ENCODE measurements around the gene DDRGK1. TPM values are rescaled to one million over a fixed set of nuclear protein-coding genes. Genes with fewer than 3 reads are reported as not detected.

The DDRGK1 gene
- total RNA-seq = 10 to 100 TPM; 75.3 to 77.9 TPM
- polyA plus RNA-seq = 58.1 TPM

DNA sequence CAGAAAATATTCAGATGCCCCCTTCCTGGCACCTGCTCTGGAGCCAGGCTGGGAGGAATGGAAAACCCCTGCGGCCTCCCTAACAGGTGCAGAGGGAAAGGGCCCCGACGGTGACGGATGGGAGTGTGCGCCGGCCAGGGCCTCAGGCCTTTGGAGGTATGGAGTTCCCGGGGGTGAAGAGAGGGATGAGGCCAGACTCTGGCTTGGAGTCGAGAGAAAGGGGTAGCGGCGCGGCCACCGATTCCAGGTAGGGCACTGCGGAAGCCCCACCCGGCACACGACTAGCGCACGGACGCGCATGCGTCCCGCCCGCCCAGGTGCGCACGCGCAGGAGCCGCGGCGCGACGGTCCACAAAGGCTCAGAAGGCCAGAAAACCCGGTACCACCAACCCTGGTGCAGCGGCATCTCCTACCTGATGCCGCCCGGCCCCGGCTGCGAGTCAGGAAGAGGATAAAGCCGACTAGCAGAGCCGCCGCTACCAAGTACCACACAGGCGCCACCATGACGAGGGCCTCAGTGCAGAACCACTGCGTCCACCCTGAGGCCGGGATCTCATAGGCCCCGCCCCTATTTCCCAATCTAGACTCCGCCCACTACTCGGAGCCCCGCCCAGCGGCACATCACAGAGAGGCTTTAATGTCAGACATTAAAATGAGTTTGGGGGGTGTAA lies at the start of gene DDRGK1:
Gene DDRGK1 (minus strand): TSS at position 559 of the 671 bp plus-strand sequence. CDS start 55 bp downstream, at position 504.
- Histone ChIP-seq H3K9me3 (ENCODE audit: low read length) (no peaks in the 10 kb centered on the region), H3K4me3 (ENCODE audit: low read length) (peak within 1 kb of the TSS; percentile 97), H3K4me1 (ENCODE audit: insufficient read depth, low read length) (peaks cover 18% of the 10 kb centered on the region), H3K27me3 (ENCODE audit: insufficient read depth, low read length, poor library complexity, severe bottlenecking) (no peaks in the 10 kb centered on the region), H3K27ac (ENCODE audit: low read depth, low read length) (peak within 1 kb of the TSS; percentile 91), H3K36me3 (ENCODE audit: insufficient read depth, low read length) (peaks cover 20% of the 10 kb centered on the region)
- H3K9me3 Mint-ChIP-seq = no peaks in the 10 kb centered on the region
- CTCF ChIA-PET = interaction anchor here (1.0 kb wide), 1 partner anchor 15 kb away, joined by 3 read pairs; no protein-coding TSS in a partner anchor
- peak within 1 kb of the TSS; percentile 93 to 97 (median 96) for H3K4me3 Mint-ChIP-seq
- H3K4me1 Mint-ChIP-seq = peaks cover 17 to 40% (median 23%) of the 10 kb centered on the region in 3 donors
- H3K36me3 Mint-ChIP-seq = peaks cover 0 to 38% (median 8%) of the 10 kb centered on the region in 3 donors
- no peaks in the 10 kb centered on the region for H3K27me3 Mint-ChIP-seq
- peak; percentile 84 to 91 (median 88) for DNase-seq
- peak within 1 kb of the TSS; percentile 95 to 99 (median 96) for H3K27ac Mint-ChIP-seq
- POLR2A ChIA-PET = interaction anchor here (0.6 to 1.2 kb wide), 3 partner anchors 28 to 102 kb away, joined by 3 to 6 read pairs (median 5); no protein-coding TSS in a partner anchor

DNA sequence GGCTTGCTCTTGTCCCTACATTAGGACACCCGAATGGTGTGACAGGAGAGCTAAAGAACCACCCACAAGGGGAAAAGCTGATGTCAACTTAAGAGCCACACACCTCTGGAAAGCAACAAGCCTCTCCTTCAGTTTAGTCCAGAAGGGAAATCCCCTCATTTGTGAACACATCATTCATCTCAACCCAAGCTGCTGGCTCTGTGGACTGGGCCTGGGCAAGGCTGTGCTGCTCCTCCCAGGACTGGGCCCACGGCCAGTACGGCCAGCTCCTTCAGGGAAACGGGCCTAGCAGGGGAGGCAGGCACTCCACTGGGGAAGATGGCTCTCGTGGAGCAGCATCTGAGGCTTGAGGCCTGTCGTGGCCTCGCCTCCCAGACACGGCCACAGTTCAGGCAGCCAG lies 47.3 kb upstream of the DDRGK1 start:
- Histone ChIP-seq H3K27me3 (ENCODE audit: insufficient read depth, low read length, poor library complexity, severe bottlenecking) (peaks cover 8% of the 10 kb centered on the region), H3K27ac (ENCODE audit: low read depth, low read length) (no peak overlapping the region), H3K36me3 (ENCODE audit: insufficient read depth, low read length) (no peaks in the 10 kb centered on the region), H3K4me3 (ENCODE audit: low read length) (no peak overlapping the region), H3K4me1 (ENCODE audit: insufficient read depth, low read length) (peaks cover 6% of the 10 kb centered on the region), H3K9me3 (ENCODE audit: low read length) (no peaks in the 10 kb centered on the region)
- H3K27ac Mint-ChIP-seq = no peak overlapping the region
- H3K4me1 Mint-ChIP-seq = peaks cover 2 to 7% (median 6%) of the 10 kb centered on the region in 3 donors
- no peak overlapping the region for H3K4me3 Mint-ChIP-seq
- DNase-seq = peak in 1 of 5 donors; percentile 32
- POLR2A ChIA-PET = no interaction called here
- CTCF ChIA-PET = interaction anchor here (1.1 to 1.7 kb wide), 2 partner anchors 13 to 33 kb away, joined by 3 to 5 read pairs; partner anchors contain the start of gene SLC4A11
- no peaks in the 10 kb centered on the region for H3K9me3 Mint-ChIP-seq
- peaks cover 7 to 40% (median 7%) of the 10 kb centered on the region in 3 donors for H3K36me3 Mint-ChIP-seq
- H3K27me3 Mint-ChIP-seq = peaks cover 11 to 25% of the 10 kb centered on the region in 2 donors

DNA sequence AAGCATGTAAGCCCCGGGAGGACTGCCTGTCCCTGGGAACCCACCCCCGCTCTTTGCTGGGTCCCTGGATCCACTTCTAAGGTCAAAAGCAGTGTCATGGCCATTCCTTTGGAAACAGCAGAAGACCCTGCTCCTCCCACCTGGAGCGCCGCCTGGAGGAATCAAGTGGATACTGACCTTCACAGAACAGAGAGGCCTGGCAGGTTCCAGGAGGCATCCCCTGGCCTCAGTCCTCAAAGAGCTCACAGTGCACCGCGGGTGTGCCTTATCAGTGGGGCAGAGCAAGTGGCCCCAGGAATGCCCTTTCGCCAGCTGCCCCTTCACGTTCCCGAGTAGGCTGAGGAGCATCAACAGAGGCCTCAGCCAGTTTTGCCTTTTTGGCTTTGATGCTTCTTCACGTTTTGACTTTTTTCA lies 45.6 kb upstream of the DDRGK1 start:
- peak overlapping the region in 1 of 7 donors; percentile 26 for H3K4me3 Mint-ChIP-seq
- peaks cover 9 to 25% of the 10 kb centered on the region in 2 donors for H3K27me3 Mint-ChIP-seq
- no peaks in the 10 kb centered on the region for H3K9me3 Mint-ChIP-seq
- H3K4me1 Mint-ChIP-seq = peaks cover 2 to 7% (median 6%) of the 10 kb centered on the region in 3 donors
- no peak overlapping the region for H3K4me3 ChIP-seq (ENCODE audit: low read length)
- no peaks in the 10 kb centered on the region for H3K9me3 ChIP-seq (ENCODE audit: low read length)
- ChIA-PET POLR2A (no interaction called here), CTCF (interaction anchor here (1.3 kb wide), 1 partner anchor 11 kb away, joined by 3 read pairs; no protein-coding TSS in a partner anchor)
- peaks cover 0 to 26% (median 0%) of the 10 kb centered on the region in 3 donors for H3K36me3 Mint-ChIP-seq
- no peaks in the 10 kb centered on the region for H3K36me3 ChIP-seq (ENCODE audit: insufficient read depth, low read length)
- peaks cover 6% of the 10 kb centered on the region for H3K4me1 ChIP-seq (ENCODE audit: insufficient read depth, low read length)
- H3K27ac Mint-ChIP-seq = no peak overlapping the region
- no peak overlapping the region for H3K27ac ChIP-seq (ENCODE audit: low read depth, low read length)
- DNase-seq = peak in 1 of 5 donors; percentile 10
- peaks cover 8% of the 10 kb centered on the region for H3K27me3 ChIP-seq (ENCODE audit: insufficient read depth, low read length, poor library complexity, severe bottlenecking)

DNA sequence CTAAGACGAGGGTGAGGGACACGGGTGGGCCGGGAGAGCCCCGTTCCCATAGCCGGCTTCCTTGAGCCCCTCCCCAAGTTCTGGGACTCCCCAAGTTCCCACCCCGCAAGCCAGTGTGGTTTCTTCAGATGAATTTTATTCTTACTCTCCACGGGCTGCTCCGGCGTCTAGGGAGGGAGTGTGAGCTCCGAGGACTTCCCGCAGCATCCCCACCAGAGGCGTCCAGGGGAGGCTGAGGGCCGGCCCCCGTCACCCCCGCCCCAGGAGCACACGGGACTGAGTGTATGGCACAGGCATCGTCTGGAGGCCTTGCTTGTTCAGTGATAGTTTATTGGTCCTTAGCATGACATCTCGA lies 44.5 kb upstream of the DDRGK1 start:
- Mint-ChIP-seq H3K27ac (no peak overlapping the region), H3K9me3 (no peaks in the 10 kb centered on the region), H3K4me3 (peak overlapping the region in 3 of 7 donors; percentile 28 to 48 (median 43)), H3K27me3 (peaks cover 9 to 27% of the 10 kb centered on the region in 2 donors), H3K4me1 (peaks cover 2 to 7% (median 6%) of the 10 kb centered on the region in 3 donors), H3K36me3 (peaks cover 0 to 18% (median 0%) of the 10 kb centered on the region in 3 donors)
- H3K4me1 ChIP-seq (ENCODE audit: insufficient read depth, low read length) = peaks cover 6% of the 10 kb centered on the region
- no peaks in the 10 kb centered on the region for H3K9me3 ChIP-seq (ENCODE audit: low read length)
- peaks cover 8% of the 10 kb centered on the region for H3K27me3 ChIP-seq (ENCODE audit: insufficient read depth, low read length, poor library complexity, severe bottlenecking)
- H3K4me3 ChIP-seq (ENCODE audit: low read length) = no peak overlapping the region
- DNase-seq = peak in 1 of 5 donors; percentile 23
- POLR2A ChIA-PET = no interaction called here
- H3K36me3 ChIP-seq (ENCODE audit: insufficient read depth, low read length) = no peaks in the 10 kb centered on the region
- H3K27ac ChIP-seq (ENCODE audit: low read depth, low read length) = no peak overlapping the region
- CTCF ChIA-PET = interaction anchor here (1.1 kb wide), 1 partner anchor 179 kb away, joined by 3 read pairs; no protein-coding TSS in a partner anchor

DNA sequence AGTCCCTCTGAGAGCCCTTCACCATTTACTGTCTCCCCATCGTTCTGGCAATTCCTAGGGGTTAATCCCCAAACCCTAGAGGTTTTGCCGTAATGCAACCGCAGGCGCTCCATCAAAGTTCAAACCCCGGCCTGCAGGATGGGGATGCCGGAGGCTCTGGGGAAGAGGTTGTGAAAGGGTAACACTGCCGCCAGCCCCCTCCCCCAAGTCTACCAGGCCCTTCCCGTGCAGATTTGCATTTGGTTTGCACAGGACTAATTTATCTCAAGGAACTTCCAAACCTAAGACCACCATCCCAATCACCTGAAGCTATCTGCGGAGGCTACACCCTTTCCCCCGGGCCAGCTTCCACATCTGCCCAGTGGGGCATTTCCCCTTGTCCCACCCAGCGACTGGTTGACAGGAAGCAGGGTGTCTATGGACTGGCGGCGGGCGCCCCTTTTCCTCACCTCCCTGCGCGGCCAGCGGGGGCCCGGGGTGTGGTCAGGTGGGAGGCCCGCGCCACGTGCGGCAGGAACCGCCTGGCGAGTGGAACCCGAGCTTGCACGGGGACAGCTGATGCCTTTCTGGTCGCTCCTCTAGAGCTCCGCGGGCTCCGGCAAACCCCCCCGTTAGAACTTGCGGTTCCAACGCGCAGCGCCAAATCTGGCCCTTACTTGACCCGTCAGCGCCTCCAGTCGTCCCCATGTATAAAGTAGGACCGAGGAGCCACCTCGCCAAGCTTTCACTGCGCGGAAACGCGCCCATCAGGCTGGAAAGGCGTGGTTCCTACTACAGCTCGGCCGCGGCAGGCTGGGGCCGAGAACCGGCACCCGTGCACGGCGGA lies 43.9 kb upstream of the DDRGK1 start:
- H3K27me3 ChIP-seq (ENCODE audit: insufficient read depth, low read length, poor library complexity, severe bottlenecking) = peaks cover 8% of the 10 kb centered on the region
- peaks cover 0 to 14% (median 0%) of the 10 kb centered on the region in 3 donors for H3K36me3 Mint-ChIP-seq
- H3K4me3 Mint-ChIP-seq = peak overlapping the region in 3 of 7 donors; percentile 28 to 48 (median 43)
- ChIA-PET POLR2A (no interaction called here), CTCF (interaction anchor here (1.1 kb wide), 1 partner anchor 179 kb away, joined by 3 read pairs; no protein-coding TSS in a partner anchor)
- H3K27ac Mint-ChIP-seq = no peak overlapping the region
- H3K4me1 ChIP-seq (ENCODE audit: insufficient read depth, low read length) = peaks cover 6% of the 10 kb centered on the region
- no peak overlapping the region for H3K27ac ChIP-seq (ENCODE audit: low read depth, low read length)
- H3K4me1 Mint-ChIP-seq = peaks cover 2 to 7% (median 6%) of the 10 kb centered on the region in 3 donors
- no peaks in the 10 kb centered on the region for H3K9me3 Mint-ChIP-seq
- H3K4me3 ChIP-seq (ENCODE audit: low read length) = no peak overlapping the region
- H3K9me3 ChIP-seq (ENCODE audit: low read length) = no peaks in the 10 kb centered on the region
- no peak for DNase-seq
- H3K36me3 ChIP-seq (ENCODE audit: insufficient read depth, low read length) = no peaks in the 10 kb centered on the region
- peaks cover 9 to 27% of the 10 kb centered on the region in 2 donors for H3K27me3 Mint-ChIP-seq

DNA sequence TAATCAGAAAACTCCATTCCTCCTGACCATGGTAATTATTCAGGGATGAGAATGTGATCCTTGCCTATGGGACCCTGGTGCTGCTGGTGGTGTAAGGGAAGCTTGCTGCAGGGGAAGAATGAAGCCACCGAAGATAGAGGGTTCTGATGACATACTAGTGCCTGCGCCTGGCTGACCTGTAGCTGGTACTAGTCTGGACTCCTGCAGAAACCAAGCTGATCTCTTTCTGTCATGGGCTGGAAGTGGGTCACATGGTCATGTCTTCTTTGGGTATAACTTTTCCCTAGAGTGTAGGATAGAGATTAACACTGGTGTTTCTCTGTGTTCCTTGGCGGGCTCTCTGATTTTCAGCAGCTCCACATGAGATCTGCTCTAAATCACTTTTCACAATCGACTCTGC lies 43.2 kb upstream of the DDRGK1 start:
- H3K4me1 Mint-ChIP-seq = peaks cover 2 to 7% (median 6%) of the 10 kb centered on the region in 3 donors
- no peaks in the 10 kb centered on the region for H3K36me3 ChIP-seq (ENCODE audit: insufficient read depth, low read length)
- H3K27ac ChIP-seq (ENCODE audit: low read depth, low read length) = no peak overlapping the region
- H3K27ac Mint-ChIP-seq = no peak overlapping the region
- DNase-seq = no peak
- H3K9me3 ChIP-seq (ENCODE audit: low read length) = no peaks in the 10 kb centered on the region
- peaks cover 8% of the 10 kb centered on the region for H3K27me3 ChIP-seq (ENCODE audit: insufficient read depth, low read length, poor library complexity, severe bottlenecking)
- no peaks in the 10 kb centered on the region for H3K9me3 Mint-ChIP-seq
- CTCF ChIA-PET = no interaction called here
- no peak overlapping the region for H3K4me3 ChIP-seq (ENCODE audit: low read length)
- peak overlapping the region in 1 of 7 donors; percentile 70 for H3K4me3 Mint-ChIP-seq
- H3K4me1 ChIP-seq (ENCODE audit: insufficient read depth, low read length) = peaks cover 6% of the 10 kb centered on the region
- H3K27me3 Mint-ChIP-seq = peaks cover 9 to 25% of the 10 kb centered on the region in 2 donors
- POLR2A ChIA-PET = interaction anchor here (0.7 kb wide), 1 partner anchor 90 kb away, joined by 8 read pairs; no protein-coding TSS in a partner anchor
- H3K36me3 Mint-ChIP-seq = peaks cover 0 to 10% (median 0%) of the 10 kb centered on the region in 3 donors

DNA sequence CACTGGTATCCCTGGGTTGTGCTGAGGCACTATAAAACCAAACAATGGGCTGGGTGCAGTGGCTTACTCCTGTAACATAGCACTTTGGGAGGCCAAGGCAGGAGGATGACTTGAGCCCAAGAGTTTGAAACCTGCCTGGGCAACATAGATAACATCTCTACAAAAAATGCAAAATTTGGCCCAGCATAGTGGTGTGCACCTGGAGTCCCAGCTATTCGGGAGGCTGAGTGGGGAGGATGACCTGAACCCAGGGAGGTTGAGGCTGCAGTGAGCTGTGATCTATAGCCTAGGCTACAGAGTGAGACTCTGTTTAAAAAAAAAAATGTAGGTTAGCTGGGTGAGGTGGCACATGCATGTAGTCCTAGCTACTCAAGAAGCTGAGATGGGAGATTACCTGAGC lies 42.2 kb upstream of the DDRGK1 start:
- Histone ChIP-seq H3K36me3 (ENCODE audit: insufficient read depth, low read length) (no peaks in the 10 kb centered on the region), H3K27ac (ENCODE audit: low read depth, low read length) (no peak overlapping the region), H3K4me3 (ENCODE audit: low read length) (no peak overlapping the region), H3K27me3 (ENCODE audit: insufficient read depth, low read length, poor library complexity, severe bottlenecking) (peaks cover 8% of the 10 kb centered on the region), H3K9me3 (ENCODE audit: low read length) (no peaks in the 10 kb centered on the region), H3K4me1 (ENCODE audit: insufficient read depth, low read length) (peaks cover 6% of the 10 kb centered on the region)
- ChIA-PET POLR2A (no interaction called here), CTCF (no interaction called here)
- no peaks in the 10 kb centered on the region for H3K9me3 Mint-ChIP-seq
- peaks cover 2 to 7% (median 6%) of the 10 kb centered on the region in 3 donors for H3K4me1 Mint-ChIP-seq
- H3K4me3 Mint-ChIP-seq = no peak overlapping the region
- H3K27ac Mint-ChIP-seq = no peak overlapping the region
- H3K36me3 Mint-ChIP-seq = peaks cover 0 to 4% (median 0%) of the 10 kb centered on the region in 3 donors
- peaks cover 8 to 22% of the 10 kb centered on the region in 2 donors for H3K27me3 Mint-ChIP-seq
- DNase-seq = no peak
